NK-92 (cell line): ENCODE measurements around the gene TAF11L11.
"Not testable (repeated sequence)": the region's sequence is repeated elsewhere in the genome, so short reads cannot be mapped to it uniquely, and the experiment has no call there.

ENCODE experiments used
- DNase-seq: peaks from one replicate; lab custom pipeline; 2025; ENCODE audit not compliant: unreplicated experiment; lab: John Stamatoyannopoulos, UW

Gene TAF11L11

DNA sequence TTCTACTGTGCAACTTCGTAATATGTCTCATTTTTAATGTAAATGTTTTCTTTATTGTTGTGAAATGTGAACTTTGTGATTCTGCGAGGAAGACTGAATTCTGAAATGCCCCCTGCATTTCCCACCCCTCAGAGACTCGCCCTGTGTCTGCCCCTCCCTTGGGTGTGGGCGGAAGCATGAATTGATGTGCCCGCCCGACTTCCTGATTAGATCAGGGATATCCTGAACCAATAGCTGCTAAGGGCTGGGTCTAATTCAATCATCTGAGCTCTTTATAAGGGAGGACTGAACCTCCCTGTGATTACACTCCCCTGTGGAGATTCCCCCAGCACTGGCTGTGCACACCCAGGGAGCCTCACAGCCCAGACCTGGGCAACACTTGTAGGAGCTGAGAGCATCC, at the start of gene TAF11L11:
Gene TAF11L11 (plus strand): TSS at position 304 of the 400 bp plus-strand sequence.
- not testable (repeated sequence) for DNase-seq

DNA sequence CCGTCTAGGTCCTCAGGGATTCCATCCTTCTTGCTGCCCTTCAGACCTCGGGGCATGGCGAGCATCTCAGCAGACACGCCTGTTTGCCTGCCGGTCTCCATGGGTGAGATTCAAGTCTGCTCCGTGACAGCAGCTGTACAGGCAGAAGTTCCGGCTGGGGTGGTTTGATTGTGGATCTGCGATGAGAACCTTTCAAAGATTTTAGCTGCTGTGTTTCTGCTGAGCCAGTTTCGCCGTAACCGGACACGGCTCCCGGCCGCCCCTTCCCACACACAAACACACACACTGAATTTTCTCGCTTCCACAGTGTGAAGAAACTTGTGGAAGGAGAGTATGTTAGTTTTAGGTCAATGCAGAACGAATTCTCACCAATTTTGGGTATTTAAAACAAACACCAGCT, 18.3 kb upstream of the TAF11L11 start, which contains the start of gene TAF11L7:
Gene TAF11L7 (minus strand): TSS at position 101 of the 400 bp plus-strand sequence.
- not testable (repeated sequence) for DNase-seq

DNA sequence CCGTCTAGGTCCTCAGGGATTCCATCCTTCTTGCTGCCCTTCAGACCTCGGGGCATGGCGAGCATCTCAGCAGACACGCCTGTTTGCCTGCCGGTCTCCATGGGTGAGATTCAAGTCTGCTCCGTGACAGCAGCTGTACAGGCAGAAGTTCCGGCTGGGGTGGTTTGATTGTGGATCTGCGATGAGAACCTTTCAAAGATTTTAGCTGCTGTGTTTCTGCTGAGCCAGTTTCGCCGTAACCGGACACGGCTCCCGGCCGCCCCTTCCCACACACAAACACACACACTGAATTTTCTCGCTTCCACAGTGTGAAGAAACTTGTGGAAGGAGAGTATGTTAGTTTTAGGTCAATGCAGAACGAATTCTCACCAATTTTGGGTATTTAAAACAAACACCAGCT, 13.1 kb upstream of the TAF11L11 start, which contains the start of gene TAF11L8:
Gene TAF11L8 (minus strand): TSS at position 101 of the 400 bp plus-strand sequence.
- DNase-seq: not testable (repeated sequence)

DNA sequence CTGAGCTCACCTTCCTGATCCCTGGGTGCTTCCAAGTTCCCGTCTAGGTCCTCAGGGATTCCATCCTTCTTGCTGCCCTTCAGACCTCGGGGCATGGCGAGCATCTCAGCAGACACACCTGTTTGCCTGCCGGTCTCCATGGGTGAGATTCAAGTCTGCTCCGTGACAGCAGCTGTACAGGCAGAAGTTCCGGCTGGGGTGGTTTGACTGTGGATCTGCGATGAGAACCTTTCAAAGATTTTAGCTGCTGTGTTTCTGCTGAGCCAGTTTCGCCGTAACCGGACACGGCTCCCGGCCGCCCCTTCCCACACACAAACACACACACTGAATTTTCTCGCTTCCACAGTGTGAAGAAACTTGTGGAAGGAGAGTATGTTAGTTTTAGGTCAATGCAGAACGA, 9.7 kb upstream of the TAF11L11 start, which contains the start of gene TAF11L9:
Gene TAF11L9 (minus strand): TSS at position 140 of the 400 bp plus-strand sequence.
- DNase-seq: not testable (repeated sequence)

DNA sequence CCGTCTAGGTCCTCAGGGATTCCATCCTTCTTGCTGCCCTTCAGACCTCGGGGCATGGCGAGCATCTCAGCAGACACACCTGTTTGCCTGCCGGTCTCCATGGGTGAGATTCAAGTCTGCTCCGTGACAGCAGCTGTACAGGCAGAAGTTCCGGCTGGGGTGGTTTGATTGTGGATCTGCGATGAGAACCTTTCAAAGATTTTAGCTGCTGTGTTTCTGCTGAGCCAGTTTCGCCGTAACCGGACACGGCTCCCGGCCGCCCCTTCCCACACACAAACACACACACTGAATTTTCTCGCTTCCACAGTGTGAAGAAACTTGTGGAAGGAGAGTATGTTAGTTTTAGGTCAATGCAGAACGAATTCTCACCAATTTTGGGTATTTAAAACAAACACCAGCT, 6.3 kb upstream of the TAF11L11 start, which contains the start of gene TAF11L10:
Gene TAF11L10 (minus strand): TSS at position 101 of the 400 bp plus-strand sequence.
- DNase-seq: not testable (repeated sequence)

DNA sequence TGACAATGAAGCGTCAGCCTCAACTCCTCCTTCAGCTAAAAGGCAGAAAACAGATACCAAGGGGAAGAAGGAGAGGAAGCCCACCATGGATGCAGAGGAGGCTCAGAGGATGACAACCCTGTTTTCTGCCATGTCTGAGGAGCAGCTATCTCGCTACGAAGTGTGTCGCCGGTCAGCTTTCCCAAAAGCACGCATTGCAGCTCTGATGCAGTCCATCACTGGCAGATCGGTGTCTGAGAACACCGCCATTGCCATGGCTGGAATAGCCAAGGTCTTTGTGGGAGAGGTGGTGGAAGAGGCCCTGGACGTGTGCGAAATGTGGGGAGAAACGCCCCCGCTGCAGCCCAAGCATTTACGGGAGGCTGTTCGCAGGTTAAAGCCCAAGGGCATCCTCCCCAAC, 968 bp downstream of the TAF11L11 start:
- DNase-seq: no peak

DNA sequence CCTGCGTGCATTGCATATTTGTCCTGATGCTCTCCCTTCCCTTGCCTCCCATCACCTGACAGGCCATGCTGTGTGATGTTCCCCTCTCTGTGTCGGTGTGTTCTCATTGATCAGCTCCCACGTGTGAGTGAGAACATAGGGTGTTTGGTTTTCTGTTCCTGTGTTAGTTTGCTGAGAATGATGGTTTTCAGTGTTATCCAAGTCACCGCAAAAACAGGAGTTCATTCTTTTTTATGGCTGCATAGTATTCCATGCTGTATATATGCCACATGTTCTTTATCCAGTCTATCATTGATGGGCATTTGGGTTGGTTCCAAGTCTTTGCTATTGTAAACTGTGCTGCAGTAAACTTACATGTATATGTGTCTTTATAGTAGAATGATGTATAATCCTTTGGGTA, 3.5 kb downstream of the TAF11L11 start:
- DNase-seq: not testable (repeated sequence)

DNA sequence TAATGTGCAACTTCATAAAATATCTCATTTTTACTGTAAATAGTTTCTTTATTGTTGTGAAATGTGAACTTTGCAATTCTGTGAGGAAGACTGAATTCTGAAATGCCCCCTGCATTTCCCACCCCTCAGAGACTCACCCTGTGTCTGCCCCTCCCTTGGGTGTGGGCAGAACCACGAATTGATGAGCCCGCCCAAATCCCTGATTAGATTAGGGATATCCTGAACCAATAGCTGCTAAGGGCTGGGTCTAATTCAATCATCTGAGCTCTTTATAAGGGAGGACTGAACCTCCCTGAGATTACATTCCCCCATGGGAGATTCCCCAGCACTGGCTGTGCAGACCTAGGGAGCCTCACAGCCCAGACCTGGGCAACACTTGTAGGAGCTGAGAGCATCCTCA, 6.1 kb downstream of the TAF11L11 start, which contains the start of gene TAF11L12:
Gene TAF11L12 (plus strand): TSS at position 301 of the 400 bp plus-strand sequence.
- DNase-seq: not testable (repeated sequence)

DNA sequence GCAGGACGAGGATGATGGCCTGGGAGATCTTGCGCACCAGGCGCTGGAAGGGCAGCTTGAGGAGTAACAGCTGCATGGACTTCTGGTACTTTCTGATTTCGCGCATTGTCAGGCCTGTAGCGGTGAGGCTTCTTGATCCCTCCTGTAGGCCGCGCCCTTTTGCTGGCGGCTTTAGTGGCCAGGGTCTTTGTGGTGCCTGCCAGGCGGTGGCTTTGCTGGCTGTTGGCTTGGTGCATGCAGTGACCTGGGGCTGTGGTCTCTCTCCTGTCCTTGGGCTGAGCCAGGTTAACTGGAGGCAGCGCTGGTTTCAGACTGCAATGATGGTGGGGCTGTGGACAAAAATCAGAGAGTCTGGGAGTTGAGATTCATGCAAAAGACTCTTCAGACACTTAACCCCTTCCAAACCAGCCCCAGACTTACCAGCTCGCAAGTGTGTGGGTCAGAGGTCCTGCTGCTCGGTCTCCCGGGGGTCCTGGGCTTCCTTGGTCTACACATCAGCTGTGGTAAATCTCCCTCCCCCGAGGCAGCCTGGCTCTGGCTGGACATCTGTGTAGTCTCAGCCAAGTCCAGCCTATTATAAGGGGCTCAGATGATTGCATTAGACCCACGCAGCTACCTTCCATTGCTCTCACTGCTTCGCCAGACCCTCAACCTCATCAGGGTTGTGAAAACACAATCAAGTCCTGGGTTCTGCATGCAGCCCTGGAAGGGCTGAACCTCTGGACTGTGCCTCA, 11.1 kb downstream of the TAF11L11 start:
- DNase-seq: no peak

DNA sequence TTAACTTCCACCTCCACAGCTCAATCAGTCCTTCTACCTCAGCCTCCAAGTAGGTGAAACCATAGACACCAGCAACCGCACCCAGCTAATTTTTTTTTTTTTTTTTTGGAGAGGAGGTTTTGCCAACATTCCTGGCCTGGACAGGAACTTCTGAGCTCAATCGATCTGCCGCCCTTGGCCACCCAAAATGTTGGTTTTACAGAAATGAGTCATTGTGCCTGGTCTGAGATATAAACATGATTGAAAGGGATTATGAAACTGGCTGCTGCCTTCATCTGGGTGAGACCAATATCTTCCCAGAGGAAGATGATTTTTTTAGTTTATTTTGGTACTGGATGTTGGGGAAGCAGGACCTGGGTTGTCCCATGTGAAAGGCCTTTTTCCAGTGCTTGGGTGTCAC, 15.4 kb downstream of the TAF11L11 start:
- DNase-seq: no peak

DNA sequence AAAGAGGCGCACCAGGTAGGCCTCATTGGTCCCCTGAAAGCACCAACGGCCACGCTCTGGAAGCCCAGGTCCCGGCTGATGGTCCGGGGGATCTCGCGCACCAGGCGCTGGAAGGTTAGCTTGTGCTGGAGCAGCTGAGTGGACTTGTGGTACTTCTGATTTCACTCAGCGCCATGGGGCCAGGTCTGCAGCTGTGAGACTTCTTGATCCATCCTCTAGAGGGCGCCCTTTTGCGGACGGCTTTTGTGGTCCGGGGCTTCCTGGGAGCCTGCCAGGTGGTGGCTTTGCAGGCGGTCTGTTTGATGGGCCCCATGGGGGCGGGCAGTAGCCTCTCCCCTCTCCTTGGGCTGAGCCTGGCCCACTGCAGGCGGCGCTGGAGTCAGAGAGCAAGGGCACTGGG, 16.6 kb downstream of the TAF11L11 start:
- DNase-seq: no peak

DNA sequence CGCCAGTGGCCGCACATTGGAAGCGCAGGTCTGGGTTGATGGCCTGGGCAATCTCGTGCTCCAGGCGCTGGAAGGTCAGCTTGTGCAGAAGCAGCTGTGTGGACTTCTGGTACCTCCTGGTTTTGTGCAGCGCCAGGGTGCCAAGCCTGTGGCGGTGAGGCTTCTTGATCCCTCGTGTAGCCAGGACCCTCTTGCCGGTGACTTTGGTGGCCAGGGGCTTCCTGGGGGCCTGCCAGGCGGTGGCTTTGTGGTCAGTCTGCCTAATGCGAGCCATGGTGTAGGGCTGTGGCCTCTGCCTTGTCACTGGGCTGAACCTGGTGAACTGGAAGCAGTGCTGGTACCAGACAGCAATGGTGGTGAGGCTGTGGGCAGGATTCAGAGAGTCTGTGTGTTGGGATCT, 21.7 kb downstream of the TAF11L11 start:
- no peak for DNase-seq

DNA sequence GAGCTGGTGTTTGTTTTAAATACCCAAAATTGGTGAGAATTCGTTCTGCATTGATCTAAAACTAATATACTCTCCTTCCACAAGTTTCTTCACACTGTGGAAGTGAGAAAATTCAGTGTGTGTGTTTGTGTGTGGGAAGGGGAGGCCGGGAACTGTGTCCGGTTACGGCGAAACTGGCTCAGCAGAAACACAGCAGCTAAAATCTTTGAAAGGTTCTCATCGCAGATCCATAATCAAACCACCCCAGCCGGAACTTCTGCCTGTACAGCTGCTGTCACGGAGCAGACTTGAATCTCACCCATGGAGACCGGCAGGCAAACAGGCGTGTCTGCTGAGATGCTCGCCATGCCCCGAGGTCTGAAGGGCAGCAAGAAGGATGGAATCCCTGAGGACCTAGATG, 27.8 kb downstream of the TAF11L11 start, which contains the start of gene TAF11L13:
Gene TAF11L13 (plus strand): TSS at position 301 of the 400 bp plus-strand sequence.
- not testable (repeated sequence) for DNase-seq

DNA sequence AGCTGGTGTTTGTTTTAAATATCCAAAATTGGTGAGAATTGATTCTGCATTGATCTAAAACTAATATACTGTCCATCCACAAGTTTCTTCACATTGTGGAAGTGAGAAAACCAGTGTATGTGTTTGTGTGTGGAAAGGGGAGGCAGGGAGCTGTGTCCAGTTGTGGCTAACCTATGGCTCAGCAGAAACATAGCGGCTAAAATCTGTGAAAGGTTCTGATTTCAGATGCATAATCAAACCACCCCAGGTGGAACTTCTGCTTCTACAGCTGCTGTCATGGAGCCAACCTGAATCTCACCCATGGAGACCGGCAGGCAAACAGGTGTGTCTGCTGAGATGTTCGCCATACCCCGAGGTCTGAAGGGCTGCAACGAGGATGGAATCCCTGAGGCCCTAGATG, 30.2 kb downstream of the TAF11L11 start, which contains the start of gene TAF11L14:
Gene TAF11L14 (plus strand): TSS at position 301 of the 400 bp plus-strand sequence.
- DNase-seq: no peak

DNA sequence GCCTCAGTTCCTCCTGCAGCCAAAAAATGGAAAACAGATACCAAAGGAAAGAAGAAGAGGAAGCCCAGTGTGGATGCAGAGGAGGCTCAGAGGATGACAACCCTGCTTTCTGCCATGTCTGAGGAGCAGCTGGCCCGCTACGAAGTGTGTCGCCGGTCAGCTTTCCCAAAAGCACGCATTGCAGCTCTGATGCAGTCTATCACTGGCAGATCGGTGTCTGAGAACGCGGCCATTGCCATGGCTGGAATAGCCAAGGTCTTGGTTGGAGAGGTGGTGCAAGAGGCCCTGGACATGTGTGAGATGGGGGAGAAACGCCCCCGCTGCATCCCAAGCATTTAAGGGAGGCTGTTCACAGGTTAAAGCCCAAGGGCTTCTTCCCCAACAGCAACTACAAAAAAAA, 45.2 kb downstream of the TAF11L11 start:
- not testable (repeated sequence) for DNase-seq

DNA sequence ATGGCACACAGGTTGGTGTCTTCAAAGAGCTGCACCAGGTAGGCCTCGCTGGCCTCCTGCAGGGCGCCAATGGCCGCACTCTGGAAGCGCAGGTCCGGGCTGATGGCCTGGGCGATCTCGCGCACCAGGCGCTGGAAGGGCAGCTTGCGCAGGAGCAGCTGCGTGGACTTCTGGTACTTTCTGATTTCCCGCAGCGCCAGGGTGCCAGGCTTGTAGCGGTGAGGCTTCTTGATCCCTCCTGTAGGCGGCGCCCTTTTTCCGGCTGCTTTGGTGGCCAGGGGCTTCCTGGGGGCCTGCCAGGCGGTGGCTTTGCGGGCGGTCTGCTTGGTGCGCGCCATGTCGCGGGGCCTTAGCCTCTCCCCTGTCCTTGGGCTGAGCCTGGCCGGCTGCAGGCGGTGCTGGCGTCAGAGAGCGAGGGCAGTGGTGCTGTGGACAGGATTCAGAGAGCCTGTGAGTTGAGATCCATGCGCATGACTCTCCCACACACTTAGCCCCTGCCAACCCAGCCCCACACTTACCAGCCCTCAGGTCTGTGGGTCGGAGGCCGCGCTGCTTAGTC, 51.3 kb downstream of the TAF11L11 start:
- DNase-seq: not testable (repeated sequence)
